ENCODE results near the gene GRK1.
"Not testable (repeated sequence)": the region's sequence is repeated elsewhere in the genome, so short reads cannot be mapped to it uniquely, and the experiment has no call there.

Gene GRK1

DNA sequence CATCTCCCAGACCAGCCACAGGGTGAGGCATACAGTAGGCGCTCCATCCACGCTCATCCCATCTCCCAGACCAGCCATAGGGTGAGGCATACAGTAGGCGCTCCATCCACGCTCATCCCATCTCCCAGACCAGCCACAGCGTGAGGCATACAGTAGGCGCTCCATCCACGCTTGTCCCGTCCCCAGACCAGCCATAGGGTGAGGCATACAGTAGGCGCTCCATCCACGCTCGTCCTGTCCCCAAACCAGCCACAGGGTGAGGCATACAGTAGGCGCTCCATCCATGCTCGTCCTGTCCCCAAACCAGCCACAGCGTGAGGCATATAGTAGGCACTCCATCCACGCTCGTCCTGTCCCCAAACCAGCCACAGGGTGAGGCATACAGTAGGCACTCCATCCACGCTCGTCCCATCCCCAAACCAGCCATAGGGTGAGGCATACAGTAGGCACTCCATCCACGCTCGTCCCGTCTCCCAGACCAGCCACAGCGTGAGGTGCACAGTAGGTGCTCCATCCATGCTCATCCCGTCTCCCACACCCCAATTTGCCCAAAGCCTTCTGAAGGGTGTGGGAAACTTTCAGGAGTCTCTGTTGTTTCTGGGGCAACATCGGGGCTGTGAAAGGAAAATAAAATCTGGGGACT, 78.6 kb downstream of the GRK1 start:
- DNase-seq: not testable (repeated sequence)

DNA sequence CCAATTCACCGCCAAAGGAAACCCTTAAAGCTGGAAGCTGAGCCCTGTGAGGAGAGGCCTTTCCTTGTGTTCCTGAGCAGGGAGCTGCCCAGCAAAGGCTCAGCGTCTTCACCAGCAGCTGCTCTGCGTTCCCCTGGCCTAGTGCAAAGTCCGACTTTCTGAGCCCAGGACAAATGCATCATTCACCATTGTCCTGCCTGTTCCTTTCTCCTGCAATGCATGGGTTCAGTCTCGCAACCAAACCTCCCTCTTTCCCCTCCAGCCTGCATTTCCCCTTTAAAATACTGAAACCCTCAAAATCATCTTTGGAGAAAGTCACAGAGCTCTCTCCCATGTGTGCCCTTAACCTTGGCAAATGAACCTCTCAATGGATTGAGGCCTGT, 79.1 kb downstream of the GRK1 start:
- DNase-seq: no peak

GRCh38 chr13:113746671-113747070, 79.7 kb downstream of the GRK1 start:
- DNase-seq: no peak

DNA sequence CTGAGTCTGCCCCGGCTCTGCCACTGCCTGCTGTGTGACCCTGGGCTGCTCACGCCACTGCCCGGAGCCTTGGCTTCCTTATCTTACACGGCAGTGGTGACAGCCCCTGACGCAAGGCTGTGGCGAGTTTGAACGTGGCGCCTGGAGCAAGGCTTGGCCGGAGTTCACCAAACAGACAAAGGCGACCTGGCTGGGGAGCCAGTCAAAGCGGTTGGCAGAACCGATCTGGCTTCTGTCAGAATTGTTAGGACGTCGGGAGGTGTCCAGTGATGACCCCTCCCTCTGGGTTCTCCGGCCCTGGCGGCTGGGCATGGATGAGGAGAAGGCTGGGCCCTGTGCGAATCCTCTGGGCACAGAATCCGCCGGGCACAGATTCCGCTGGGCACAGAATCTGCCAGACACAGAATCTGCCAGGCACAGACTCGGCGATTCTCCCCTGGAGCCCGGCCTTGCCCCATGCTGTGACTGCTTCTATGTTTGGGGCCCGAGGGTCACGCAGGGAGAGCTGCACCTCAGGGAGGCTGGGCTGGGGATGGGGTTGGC, 80.3 kb downstream of the GRK1 start:
- DNase-seq: no peak

GRCh38 chr13:113748101-113748861, 81.3 kb downstream of the GRK1 start:
- no peak for DNase-seq

GRCh38 chr13:113748862-113749451, 81.9 kb downstream of the GRK1 start:
- DNase-seq: no peak

GRCh38 chr13:113749507-113749906, 82.5 kb downstream of the GRK1 start:
- no peak for DNase-seq

- DNase-seq: no peak
Observed at GRCh38 chr13:113749967-113750366, 82.9 kb downstream of the GRK1 start.

DNA sequence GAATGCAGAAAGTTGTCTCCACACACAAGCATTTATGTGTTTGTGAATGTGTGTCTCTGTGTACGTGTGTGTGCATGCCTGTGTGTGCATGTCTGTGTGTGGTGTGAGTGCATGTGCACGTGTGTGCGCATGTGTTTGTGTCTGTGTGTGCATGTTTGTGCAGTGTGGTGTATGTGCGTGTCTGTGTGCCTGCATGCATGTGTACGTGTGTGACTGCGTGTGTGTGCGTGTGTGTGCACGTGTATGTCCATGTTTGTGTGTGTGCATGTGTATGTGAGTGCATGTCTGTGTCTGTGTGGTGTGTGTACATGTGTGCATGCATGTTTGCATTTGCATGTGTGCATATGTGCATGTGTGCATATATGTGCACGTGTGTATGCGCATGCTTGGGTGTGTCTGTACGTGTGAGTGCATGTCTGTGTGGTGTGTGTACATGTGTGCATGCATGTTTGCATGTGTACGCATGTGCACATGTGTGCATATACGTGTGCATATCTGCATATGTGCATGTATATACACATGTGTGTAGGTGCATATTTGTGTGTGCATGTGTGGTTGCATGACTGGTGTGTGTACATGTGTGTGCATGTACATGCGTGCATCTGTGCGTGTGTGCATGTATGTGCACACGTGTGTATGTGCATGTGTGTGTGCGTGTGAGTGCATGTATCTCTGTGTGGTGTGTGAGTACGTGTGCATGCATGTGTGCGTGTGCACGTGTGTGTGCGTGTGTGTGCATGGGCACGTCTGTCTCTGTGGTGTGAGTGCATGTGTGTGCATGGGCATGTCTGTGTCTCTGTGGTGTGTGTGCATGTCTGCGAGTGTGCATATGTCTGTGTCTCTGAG, 83.8 kb downstream of the GRK1 start:
- no peak for DNase-seq

- DNase-seq: no peak
Observed at GRCh38 chr13:113751491-113751890, 84.5 kb downstream of the GRK1 start.

DNA sequence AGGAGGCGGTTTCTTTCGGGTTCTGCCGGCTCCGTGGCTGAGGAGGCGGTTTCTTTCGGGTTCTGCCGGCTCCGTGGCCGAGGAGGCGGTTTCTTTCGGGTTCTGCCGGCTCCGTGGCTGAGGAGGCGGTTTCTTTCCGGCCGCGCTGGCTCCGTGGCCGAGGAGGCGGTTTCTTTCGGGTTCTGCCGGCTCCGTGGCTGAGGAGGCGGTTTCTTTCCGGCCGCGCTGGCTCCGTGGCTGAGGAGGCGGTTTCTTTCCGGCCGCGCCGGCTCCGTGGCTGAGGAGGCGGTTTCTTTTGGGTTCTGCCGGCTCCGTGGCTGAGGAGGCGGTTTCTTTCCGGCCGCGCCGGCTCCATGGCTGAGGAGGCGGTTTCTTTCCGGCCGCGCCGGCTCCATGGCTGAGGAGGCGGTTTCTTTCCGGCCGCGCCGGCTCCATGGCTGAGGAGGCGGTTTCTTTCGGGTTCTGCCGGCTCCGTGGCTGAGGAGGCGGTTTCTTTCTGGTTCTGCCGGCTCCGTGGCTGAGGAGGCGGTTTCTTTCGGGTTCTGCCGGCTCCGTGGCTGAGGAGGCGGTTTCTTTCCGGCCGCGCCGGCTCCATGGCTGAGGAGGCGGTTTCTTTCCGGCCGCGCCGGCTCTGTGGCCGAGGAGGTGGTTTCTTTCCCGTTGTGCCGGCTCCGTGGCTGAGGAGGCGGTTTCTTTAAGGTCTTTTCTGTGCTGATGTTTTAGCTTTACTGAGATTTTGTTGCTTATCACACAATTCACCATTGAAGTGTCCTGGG, 85.4 kb downstream of the GRK1 start:
- DNase-seq: not testable (repeated sequence)

- no peak for DNase-seq
Observed at GRCh38 chr13:113753171-113753570, 86.2 kb downstream of the GRK1 start.

DNA sequence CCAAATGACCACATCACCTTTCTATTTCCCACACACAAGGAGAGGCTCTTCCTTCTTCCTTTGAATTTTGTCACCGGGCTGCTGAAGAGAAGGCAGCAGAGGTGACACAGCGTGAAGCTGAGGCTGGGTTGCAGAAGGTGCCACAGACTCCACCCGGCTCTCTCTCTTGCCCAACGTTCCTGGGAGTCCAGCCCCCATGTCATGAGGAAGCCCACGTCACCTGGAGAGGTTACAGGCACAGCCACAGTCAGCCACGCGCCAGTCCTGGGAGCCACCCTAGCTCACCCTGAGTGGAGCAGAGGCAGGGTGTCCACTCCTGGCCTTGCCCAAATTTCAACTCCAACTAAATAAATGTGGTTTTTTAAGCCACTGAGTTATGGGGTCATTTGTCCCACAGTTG, 87.2 kb downstream of the GRK1 start:
- no peak for DNase-seq

DNA sequence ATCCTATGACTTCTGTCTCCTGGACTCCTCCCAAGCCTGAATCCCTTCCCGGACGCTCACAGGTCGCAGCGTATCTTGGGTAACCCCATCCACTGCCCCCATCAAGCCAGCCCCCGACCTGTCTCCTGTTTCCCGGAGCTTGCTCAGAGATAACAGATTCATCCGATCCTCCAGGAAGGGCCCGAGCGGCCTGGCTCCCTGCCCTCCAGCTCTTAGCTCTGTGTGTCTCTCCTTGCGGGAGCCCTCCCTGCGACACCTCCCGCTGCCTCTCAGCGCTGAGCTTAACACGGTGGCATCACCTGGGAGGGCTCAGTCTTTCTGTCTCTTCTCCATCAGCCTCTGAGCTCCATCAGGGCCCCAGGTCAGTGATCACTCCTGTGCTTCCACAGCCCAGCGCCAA, 87.7 kb downstream of the GRK1 start:
- DNase-seq: no peak

DNA sequence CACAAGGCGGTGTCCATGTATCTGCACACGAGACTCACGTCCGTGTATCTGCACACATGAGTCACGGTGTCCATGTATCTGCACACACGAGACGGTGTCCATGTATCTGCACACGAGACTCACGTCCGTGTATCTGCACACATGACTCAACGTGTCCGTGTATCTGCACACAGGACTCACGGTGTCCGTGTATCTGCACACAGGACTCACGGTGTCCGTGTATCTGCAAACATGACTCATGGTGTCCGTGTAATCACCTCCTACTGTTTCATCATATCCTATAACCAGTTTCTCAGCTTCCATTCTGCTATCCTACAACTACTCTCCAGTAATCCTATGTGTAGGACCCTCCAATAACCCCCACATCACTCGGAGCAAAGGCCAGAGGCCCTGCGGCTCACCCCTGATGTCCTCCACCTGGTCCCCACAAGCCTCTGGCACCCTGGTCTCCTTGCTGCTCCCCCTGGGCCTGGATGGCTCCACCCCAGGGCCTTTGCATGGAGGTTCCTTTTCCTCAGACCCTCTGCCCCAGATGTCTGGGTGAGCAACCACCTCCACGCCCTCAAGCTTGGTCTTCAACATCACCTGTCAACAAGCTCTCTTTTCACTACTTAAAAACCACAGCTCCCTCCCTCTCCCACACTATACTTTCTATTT, 89.5 kb downstream of the GRK1 start:
- no peak for DNase-seq

GRCh38 chr13:113758651-113759524, 91.9 kb downstream of the GRK1 start, which contains the start of gene TMEM255B:
Gene TMEM255B, plus strand, starts transcription at chr13:113759226. Its CDS starts 44 bp downstream, at chr13:113759270.
- peak; percentile 44 for DNase-seq

- no peak for DNase-seq
Observed at GRCh38 chr13:113759525-113760137, 92.6 kb downstream of the GRK1 start.

DNA sequence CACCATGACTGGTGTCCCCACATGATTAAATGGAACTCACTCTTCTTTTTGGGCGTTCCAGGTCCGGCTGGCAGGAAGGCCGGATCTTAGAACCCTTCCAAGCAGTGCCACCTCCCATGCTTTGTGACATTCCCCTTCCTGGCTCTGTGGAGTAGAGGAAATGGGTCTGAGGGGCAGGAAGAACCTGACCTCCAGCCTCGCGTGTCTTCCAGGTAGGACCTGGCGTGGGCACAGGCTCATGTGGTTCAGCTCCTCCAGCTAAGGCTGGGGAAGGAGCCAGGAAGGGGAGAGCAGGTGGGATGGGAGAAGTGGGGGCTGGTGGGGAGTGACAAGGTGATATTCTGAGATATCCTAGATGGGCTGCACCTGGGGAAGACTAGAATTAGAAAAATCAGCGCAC, 94.1 kb downstream of the GRK1 start:
- DNase-seq: no peak

- DNase-seq: no peak
Observed at GRCh38 chr13:113762075-113762474, 95.1 kb downstream of the GRK1 start.

DNA sequence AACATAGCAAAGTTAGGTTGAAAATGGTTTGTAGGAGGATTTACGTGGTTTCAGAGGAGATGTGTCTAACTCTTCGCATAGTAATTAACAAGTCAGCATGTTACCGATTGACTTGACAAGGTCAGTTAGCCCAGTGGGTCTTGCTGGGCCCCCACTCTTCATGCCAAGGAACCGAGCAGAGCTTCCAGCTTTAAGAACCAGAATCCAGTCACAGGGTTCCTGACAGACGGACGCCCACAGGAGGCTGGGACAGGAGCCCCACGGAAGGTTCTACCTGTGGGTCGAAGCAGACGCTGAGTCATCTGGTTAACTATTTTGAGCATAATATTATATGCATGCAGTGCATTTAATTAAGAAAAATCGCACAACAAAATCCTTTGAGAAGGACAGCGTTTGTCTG, 95.5 kb downstream of the GRK1 start:
- DNase-seq: no peak

All from hematopoietic multipotent progenitor cell treated with erythropoietin and hydrocortisone succinate and interleukin-3 and kit ligand, for 8 days (in vitro differentiated cells).